Stomach (tissue), 9 donors: Measurements from ENCODE around the gene C7orf33. TPM values are rescaled to one million over a fixed set of nuclear protein-coding genes. Genes with fewer than 3 reads are reported as not detected.

Experiments
- DNase-seq, 2 donors: peaks; one replicate each; pipeline versions ENCODE4 v3.0.0 to v3.0.0-alpha.2; 2013 to 2019
- H3K27ac ChIP-seq, 5 donors: fragments of 200-600 bp in 4 of 5; sonication (generic) in 4 of 5; one replicate each; pipeline ENCODE4 v1.5.1; 2013 to 2019; ENCODE audit warnings: mild to moderate bottlenecking in 1 of 5, moderate library complexity in 1 of 5
- H3K27me3 ChIP-seq, 3 donors: fragments of 200-600 bp; sonication (generic); one replicate each; pipeline ENCODE4 v1.5.1; 2017 to 2019; ENCODE audit warnings: mixed run types in 1 of 3
- H3K36me3 ChIP-seq, 4 donors: fragments of 200-600 bp; sonication (generic); 1 replicate in 3 of 4; 2 replicates in 1 of 4; pipeline ENCODE4 v1.5.1; 2016 to 2019
- H3K4me1 ChIP-seq, 4 donors: fragments of 200-600 bp; sonication (generic); one replicate each; pipeline ENCODE4 v1.5.1; 2016 to 2019
- H3K4me3 ChIP-seq, 4 donors: fragments of 200-600 bp; sonication (generic) in 3 of 4; one replicate each; pipeline ENCODE4 v1.5.1; 2016 to 2019; ENCODE audit warnings: mild to moderate bottlenecking in 1 of 4
- H3K9me3 ChIP-seq, 4 donors: fragments of 200-600 bp; sonication (generic); one replicate each; pipeline ENCODE4 v1.5.1; 2016 to 2019
- CTCF ChIP-seq, 7 experiments: fragments of 450-650 bp in 4 of 7; fragments of 200-600 bp in 3 of 7; sonication (generic) in 3 of 7; IDR thresholded peaks; one replicate each; pipeline ENCODE4 v1.5.1; 2016 to 2019; ENCODE audit warnings: antibody characterized with exemption in 7 of 7, control low read depth in 2 of 7, mild to moderate bottlenecking in 1 of 7
- EP300 ChIP-seq: sonication (generic); formaldehyde crosslinking; IDR thresholded peaks from one replicate; pipeline ENCODE4 v1.6.1; 2017; ENCODE audit warnings: antibody characterized with exemption
- POLR2A ChIP-seq, 4 donors: fragments of 450-650 bp; IDR thresholded peaks; one replicate each; pipeline ENCODE4 v1.6.1; 2016; ENCODE audit warnings: antibody characterized with exemption in 4 of 4, control low read depth in 2 of 4, mild to moderate bottlenecking in 1 of 4, moderate library complexity in 1 of 4
- POLR2AphosphoS5 ChIP-seq, 3 donors: sonication (generic); formaldehyde crosslinking; IDR thresholded peaks; one replicate each; pipeline ENCODE4 v1.6.1; 2016; ENCODE audit warnings: antibody characterized with exemption in 3 of 3
- WGBS, 5 donors: extraction: QIAGEN DNeasy Blood & Tissue Kit in 3 of 5; methylation state at CpG; one replicate each; pipeline versions ENCODE4 v1.1.5 to v1.1.7; 2013 to 2018; 5-methylcytosine and 5-hydroxymethylcytosine counted together
- intact Hi-C: fragments of 100-400 bp; cut with DNase I; formaldehyde crosslinking; loops from one replicate; pipeline ENCODE4 v1.15.1; 2023; ENCODE audit warnings: low total_unique reads
- polyA plus RNA-seq, 3 donors: library from polyadenylated mRNA; stranded (reverse); fragments of 200-250 nt; gene quantifications; one replicate each; pipeline ENCODE4 v1.2.3, GENCODE V29; 2013
- total RNA-seq, 5 donors: library from RNA; depleted of rRNA; stranded (reverse); fragments of >200 nt; gene quantifications; one replicate each; pipeline versions ENCODE4 v1.1.0 to v1.2.3, GENCODE V29; 2014 to 2016
- donor health status: healthy with polysubstance abuse.
- donor health status: Bipolar disorder and iron deficiency.
- donor health status: healthy.

Gene C7orf33
- total and polyA plus RNA-seq, 8 donors, result not detected

DNA sequence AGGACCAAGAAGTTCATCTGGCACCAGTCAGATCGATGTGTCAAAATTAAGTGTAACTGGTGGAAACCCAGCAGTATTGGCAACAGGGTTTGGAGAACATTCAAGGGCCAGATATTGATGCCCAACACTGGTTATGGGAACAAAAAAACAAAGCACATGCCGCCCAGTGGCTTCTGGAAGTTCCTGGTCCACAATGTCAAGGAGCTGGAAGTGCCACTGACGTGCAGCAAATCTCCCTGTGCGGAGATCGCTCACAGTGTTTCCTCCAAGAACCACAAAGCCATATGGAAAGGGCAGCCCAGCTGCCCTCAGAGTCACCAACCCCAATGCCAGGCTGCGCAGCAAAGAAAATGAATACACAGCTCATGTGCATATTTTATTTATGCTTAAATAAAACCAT lies 10.1 kb upstream of the C7orf33 start:
- WGBS, 5 donors, result 80 to 94% (median 90%) methylated on average over 6 of the region's 6 CpGs
- intact Hi-C loops, result no loop called here
- no peak overlapping the region for H3K27ac ChIP-seq
- H3K4me1 ChIP-seq, result peaks cover 0 to 5% (median 2%) of the 10 kb centered on the region in 4 donors
- H3K27me3 ChIP-seq, result no peaks in the 10 kb centered on the region
- TF ChIP-seq POLR2A (IDR thresholded peaks at IDR 0.05) (no peak), POLR2AphosphoS5 (IDR thresholded peaks at IDR 0.05) (no peak), EP300 (no peak)
- DNase-seq, result no peak
- no peaks in the 10 kb centered on the region for H3K36me3 ChIP-seq
- H3K9me3 ChIP-seq, result no peaks in the 10 kb centered on the region
- no peak overlapping the region for H3K4me3 ChIP-seq

DNA sequence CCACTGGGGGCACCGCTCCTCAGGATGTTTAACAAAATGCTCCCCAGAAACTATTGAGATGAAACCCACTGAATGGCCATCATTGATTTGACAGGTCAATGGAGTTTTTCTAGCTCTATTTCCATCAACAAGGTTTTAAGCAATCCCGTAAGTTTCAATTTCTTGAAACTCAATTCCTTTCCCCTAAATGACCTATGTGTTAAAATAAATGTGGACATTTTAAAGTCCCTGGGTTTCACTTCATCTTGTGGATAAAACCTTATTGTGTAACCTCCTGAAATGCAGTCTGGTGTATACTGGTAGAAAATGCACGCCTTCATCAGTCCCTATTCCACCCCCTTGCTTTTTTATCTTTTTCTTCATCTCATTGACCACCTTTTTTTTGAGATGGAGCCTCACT lies 8.9 kb upstream of the C7orf33 start:
- no peaks in the 10 kb centered on the region for H3K4me1 ChIP-seq
- no peaks in the 10 kb centered on the region for H3K9me3 ChIP-seq
- no peak for DNase-seq
- intact Hi-C loops, result no loop called here
- no peaks in the 10 kb centered on the region for H3K27me3 ChIP-seq
- H3K36me3 ChIP-seq, result no peaks in the 10 kb centered on the region
- H3K27ac ChIP-seq, result no peak overlapping the region
- no peak for TF ChIP-seq EP300
- TF ChIP-seq POLR2A (IDR thresholded peaks at IDR 0.05), result no peak
- no peak for TF ChIP-seq CTCF (IDR thresholded peaks at IDR 0.05)
- TF ChIP-seq POLR2AphosphoS5 (IDR thresholded peaks at IDR 0.05), result no peak
- WGBS, 5 donors, result 82 to 90% (median 85%) methylated on average over 3 of the region's 3 CpGs
- no peak overlapping the region for H3K4me3 ChIP-seq

GRCh38 chr7:148584154-148584827 lies 6.3 kb upstream of the C7orf33 start:
- WGBS, 5 donors, result 44 to 65% (median 60%) methylated on average over 5 of the region's 5 CpGs
- Histone ChIP-seq H3K4me3 (no peak overlapping the region), H3K4me1 (no peaks in the 10 kb centered on the region), H3K27me3 (no peaks in the 10 kb centered on the region), H3K9me3 (no peaks in the 10 kb centered on the region), H3K27ac (no peak overlapping the region), H3K36me3 (no peaks in the 10 kb centered on the region)
- no peak for TF ChIP-seq POLR2A (IDR thresholded peaks at IDR 0.05)
- TF ChIP-seq POLR2AphosphoS5 (IDR thresholded peaks at IDR 0.05), result no peak
- TF ChIP-seq CTCF (IDR thresholded peaks at IDR 0.05), result no peak
- TF ChIP-seq EP300, result no peak
- no peak for DNase-seq
- intact Hi-C loops, result no loop called here

DNA sequence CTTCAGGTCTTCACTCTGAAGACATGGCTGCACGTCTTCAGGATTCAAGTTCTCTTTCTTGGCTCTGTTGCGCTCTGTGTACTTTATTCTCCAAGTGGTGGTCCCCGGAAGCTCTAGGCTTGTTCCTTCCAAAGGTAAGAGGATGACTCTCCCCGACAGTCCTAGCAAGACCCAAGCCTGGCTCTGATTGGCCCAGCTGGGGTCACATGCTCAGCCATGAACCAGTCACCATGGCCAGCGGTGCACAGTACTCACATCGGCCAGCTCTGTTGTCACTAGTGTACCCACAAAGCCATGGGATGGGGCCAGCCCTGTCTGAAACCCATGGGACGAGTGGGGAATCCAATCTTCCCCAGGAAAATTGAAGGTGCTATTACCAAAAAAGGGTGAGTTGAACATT lies 5.2 kb upstream of the C7orf33 start:
- Histone ChIP-seq H3K36me3 (no peaks in the 10 kb centered on the region), H3K27ac (no peak overlapping the region), H3K27me3 (no peaks in the 10 kb centered on the region), H3K4me1 (no peaks in the 10 kb centered on the region), H3K9me3 (no peaks in the 10 kb centered on the region), H3K4me3 (no peak overlapping the region)
- no peak for TF ChIP-seq POLR2A (IDR thresholded peaks at IDR 0.05)
- TF ChIP-seq POLR2AphosphoS5 (IDR thresholded peaks at IDR 0.05), result no peak
- TF ChIP-seq EP300, result no peak
- no peak for TF ChIP-seq CTCF (IDR thresholded peaks at IDR 0.05)
- 93 to 97% (median 94%) methylated on average over 4 to 7 of the region's 7 CpGs for WGBS, 5 donors
- intact Hi-C loops, result no loop called here
- no peak for DNase-seq

DNA sequence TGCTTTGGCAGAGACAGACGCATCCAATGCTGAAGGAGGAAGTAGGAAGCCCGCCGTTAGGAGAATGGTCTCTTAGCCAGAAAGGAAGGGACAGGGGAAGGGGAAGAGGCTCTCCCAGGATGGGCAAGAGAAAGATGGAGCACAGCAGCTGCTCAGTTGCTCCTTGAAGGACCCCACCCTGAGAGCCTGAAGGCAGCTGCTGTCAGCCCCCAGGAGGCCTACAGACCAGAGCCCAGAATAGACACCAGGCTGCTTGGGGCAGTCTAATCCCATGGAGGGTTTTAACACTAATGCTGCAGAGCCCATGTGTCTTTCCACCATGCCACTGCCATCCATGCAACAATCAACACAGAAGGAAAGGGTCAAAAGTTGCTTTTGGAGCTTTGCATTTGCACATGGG lies 3.5 kb upstream of the C7orf33 start:
- TF ChIP-seq POLR2AphosphoS5 (IDR thresholded peaks at IDR 0.05) (no peak), POLR2A (IDR thresholded peaks at IDR 0.05) (no peak), CTCF (IDR thresholded peaks at IDR 0.05) (no peak), EP300 (no peak)
- Histone ChIP-seq H3K36me3 (no peaks in the 10 kb centered on the region), H3K4me1 (no peaks in the 10 kb centered on the region), H3K9me3 (no peaks in the 10 kb centered on the region), H3K27me3 (no peaks in the 10 kb centered on the region), H3K4me3 (no peak overlapping the region), H3K27ac (no peak overlapping the region)
- WGBS, 5 donors, result 59 to 74% (median 67%) methylated on average over 3 of the region's 3 CpGs
- intact Hi-C loops, result no loop called here
- no peak for DNase-seq
